ENCODE data around the gene MYO15A.
A peak's percentile ranks its signal among the peaks of the same experiment; 100 is the strongest.

The MYO15A gene

GRCh38 chr17:18177722-18178121 is 69.2 kb downstream of the MYO15A start:
- in situ Hi-C loops (cut with HindIII; ENCODE audit: low sequenced_read_pairs), result no loop called here
- no peak overlapping the region for H3K4me3 ChIP-seq (ENCODE audit: low read depth, low read length)
- TF ChIP-seq CTCF (IDR thresholded peaks at IDR 0.05; ENCODE audit: low read depth, low read length, missing control alignments), result no peak
- DNase-seq (ENCODE audit: low read depth), result no peak

GRCh38 chr17:18179196-18179595 is 70.6 kb downstream of the MYO15A start:
- no peak for DNase-seq (ENCODE audit: low read depth)
- TF ChIP-seq CTCF (IDR thresholded peaks at IDR 0.05; ENCODE audit: low read depth, low read length, missing control alignments), result no peak
- no peak overlapping the region for H3K4me3 ChIP-seq (ENCODE audit: low read depth, low read length)
- in situ Hi-C loops (cut with HindIII; ENCODE audit: low sequenced_read_pairs), result no loop called here

DNA sequence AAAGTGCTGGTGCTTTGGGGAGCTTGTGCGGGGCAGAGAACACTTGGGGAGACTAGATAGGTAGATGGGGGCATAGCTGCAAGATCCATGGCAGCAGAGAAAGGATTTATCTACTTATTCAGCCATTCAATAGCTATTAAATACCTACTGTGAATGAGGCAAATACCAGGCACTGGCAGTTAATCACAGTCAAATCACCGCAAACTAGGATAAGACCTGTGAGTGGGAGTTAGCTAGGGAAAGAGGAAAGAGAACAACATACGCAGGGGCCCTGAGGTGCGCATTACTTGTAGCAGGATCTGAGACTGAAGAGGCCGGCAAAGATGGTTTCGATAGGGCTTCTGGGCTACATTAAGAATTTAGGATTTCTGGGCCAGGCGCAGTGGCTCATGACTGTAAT is 71.2 kb downstream of the MYO15A start:
- no peak for TF ChIP-seq CTCF (IDR thresholded peaks at IDR 0.05; ENCODE audit: low read depth, low read length, missing control alignments)
- in situ Hi-C loops (cut with HindIII; ENCODE audit: low sequenced_read_pairs), result no loop called here
- no peak for DNase-seq (ENCODE audit: low read depth)

GRCh38 chr17:18181358-18181757 is 72.8 kb downstream of the MYO15A start:
- no peak for DNase-seq (ENCODE audit: low read depth)
- in situ Hi-C loops (cut with HindIII; ENCODE audit: low sequenced_read_pairs), result no loop called here
- no peak for TF ChIP-seq CTCF (IDR thresholded peaks at IDR 0.05; ENCODE audit: low read depth, low read length, missing control alignments)
- no peak overlapping the region for H3K4me3 ChIP-seq (ENCODE audit: low read depth, low read length)

More for the DNA sequence above, 71.2 kb downstream of the MYO15A start:
- no peak overlapping the region for H3K4me3 ChIP-seq (ENCODE audit: low read depth, low read length)

- in situ Hi-C loops (cut with HindIII; ENCODE audit: low sequenced_read_pairs), result no loop called here
- DNase-seq (ENCODE audit: low read depth), result no peak
- peak overlapping the region; percentile 71 for H3K4me3 ChIP-seq (ENCODE audit: low read depth, low read length)
- no peak for TF ChIP-seq CTCF (IDR thresholded peaks at IDR 0.05; ENCODE audit: low read depth, low read length, missing control alignments)
These were observed 73.8 kb downstream of the MYO15A start for GRCh38 chr17:18182110-18182977.

DNA sequence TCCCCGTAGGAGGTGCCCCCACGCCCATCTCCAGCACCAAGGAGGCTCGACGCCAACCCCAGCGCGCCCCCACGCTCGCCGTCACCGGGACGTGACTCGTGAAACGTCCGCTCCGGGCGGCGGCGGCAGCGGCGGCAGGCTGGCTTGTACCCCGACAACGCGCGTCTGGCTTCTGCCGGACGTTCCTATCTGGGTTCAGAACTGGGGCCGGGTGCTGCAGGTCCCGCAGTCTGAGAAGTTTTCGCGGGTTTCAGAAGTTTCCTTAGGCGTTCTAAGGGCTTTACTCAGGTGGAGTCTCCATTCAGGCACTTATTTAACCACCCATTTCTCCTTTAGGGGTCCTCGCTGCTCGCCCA is 74.4 kb downstream of the MYO15A start:
- no peak for TF ChIP-seq CTCF (IDR thresholded peaks at IDR 0.05; ENCODE audit: low read depth, low read length, missing control alignments)
- peak; percentile 29 for DNase-seq (ENCODE audit: low read depth)
- in situ Hi-C loops (cut with HindIII; ENCODE audit: low sequenced_read_pairs), result no loop called here
- H3K4me3 ChIP-seq (ENCODE audit: low read depth, low read length), result peak overlapping the region; percentile 71

Data from astrocyte of the cerebellum (primary cell).